GM12874 (cell line): ENCODE results near the gene PDE4D.

ENCODE experiments used
- TF ChIP-seq, protein P1 (sequence below): IDR thresholded peaks from 2 replicates; pipeline ENCODE4 v1.5.1; 2011; ENCODE audit warnings: low read depth, mild to moderate bottlenecking, control low read depth, low read length, moderate library complexity; ENCODE audit not compliant: insufficient read depth

PDE4D gene

DNA sequence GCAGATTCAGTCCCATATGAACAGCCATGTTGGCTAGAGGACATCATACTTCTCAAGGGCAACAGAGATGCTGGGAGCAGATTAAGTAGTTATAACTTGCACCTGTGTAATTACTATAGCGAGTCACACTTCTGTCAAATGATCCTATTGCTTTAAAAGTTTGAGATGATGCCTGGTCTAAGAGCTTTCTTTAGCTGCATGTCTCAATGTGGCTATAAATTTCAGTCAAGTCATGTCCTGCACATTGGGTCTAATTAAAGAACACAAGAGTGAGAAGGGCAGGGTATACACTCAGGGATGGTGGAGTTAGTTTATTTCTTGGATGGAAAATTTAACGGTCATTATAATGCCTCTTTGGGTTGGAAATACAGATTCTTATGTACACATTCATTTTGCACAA, 753.4 kb downstream of the PDE4D start:
- TF ChIP-seq, protein P1, sequence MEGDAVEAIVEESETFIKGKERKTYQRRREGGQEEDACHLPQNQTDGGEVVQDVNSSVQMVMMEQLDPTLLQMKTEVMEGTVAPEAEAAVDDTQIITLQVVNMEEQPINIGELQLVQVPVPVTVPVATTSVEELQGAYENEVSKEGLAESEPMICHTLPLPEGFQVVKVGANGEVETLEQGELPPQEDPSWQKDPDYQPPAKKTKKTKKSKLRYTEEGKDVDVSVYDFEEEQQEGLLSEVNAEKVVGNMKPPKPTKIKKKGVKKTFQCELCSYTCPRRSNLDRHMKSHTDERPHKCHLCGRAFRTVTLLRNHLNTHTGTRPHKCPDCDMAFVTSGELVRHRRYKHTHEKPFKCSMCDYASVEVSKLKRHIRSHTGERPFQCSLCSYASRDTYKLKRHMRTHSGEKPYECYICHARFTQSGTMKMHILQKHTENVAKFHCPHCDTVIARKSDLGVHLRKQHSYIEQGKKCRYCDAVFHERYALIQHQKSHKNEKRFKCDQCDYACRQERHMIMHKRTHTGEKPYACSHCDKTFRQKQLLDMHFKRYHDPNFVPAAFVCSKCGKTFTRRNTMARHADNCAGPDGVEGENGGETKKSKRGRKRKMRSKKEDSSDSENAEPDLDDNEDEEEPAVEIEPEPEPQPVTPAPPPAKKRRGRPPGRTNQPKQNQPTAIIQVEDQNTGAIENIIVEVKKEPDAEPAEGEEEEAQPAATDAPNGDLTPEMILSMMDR, result no peak

DNA sequence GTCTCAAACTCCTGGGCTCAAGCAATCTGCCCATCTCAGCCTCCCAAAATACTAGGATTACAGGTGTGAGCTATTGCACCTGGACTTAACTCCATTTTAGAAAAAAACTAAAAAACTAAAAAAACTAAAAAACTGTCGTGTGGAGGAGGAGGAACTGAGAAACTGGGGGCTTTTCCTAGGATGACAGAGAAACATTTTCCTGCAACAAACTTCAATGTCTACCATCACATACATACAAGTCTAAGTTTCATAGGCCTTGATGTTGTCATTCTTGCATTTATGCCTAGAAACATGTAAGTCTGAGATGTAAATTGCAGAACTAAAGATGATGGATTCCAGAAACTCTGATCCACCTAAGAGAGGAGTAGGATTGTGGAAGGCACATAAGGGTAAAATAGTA, 753.8 kb downstream of the PDE4D start:
- TF ChIP-seq, protein P1, result no peak

DNA sequence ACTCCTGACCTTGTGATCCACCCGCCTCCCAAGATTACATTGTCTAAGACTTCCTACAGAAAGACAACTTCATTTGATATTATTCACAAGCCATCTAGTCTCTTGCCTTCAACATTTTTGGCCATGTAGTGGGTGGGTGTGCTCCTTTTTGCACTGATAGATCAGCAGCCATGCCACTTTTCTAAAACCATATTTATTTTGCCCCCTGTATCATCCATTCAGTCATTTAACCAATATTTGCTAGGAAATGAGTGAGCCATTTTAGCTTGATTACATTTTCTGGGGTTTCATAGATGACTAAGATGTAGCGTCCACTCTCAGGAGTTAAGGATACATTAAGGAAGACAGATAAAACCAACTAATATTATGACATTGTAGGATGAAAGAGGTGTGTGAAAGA, 755.0 kb downstream of the PDE4D start:
- TF ChIP-seq, protein P1, result no peak

DNA sequence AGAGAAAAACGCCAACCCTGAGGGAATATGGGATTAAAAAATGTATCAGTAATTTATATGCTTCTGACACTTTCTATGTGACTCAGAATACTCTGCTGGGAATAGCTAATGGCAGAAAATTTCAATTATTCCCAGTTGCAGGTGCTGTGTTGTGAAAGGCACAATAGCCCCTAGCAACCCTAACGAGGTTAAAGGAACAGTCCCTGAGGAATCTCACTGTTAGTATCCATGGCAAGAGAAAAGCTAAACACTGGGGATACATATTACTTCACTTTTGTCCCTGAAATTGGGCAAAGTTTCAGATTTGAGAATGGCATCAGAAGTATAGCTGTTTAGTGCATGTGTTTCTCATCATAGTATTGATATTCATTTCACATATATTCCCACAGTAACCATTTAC, 755.7 kb downstream of the PDE4D start:
- TF ChIP-seq, protein P1, result no peak

DNA sequence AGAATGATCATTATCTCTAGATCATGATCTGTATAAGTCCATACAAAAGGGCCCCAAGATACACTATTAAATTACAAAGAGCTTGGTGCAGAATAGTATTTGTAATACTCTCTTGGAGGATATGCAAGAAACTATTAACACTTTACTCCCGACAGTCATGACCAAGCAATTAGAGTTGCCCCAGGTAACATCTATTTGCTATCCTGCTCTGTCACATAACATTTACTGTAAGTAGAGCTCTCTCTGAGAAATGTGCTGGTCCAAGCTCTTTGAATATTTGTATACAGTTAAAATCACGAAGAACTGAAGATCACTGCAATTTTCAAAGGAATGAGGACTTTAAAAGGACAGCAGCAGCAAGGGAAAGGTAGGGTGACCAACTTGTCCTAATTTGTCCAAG, 757.0 kb downstream of the PDE4D start:
- TF ChIP-seq, protein P1, result no peak

DNA sequence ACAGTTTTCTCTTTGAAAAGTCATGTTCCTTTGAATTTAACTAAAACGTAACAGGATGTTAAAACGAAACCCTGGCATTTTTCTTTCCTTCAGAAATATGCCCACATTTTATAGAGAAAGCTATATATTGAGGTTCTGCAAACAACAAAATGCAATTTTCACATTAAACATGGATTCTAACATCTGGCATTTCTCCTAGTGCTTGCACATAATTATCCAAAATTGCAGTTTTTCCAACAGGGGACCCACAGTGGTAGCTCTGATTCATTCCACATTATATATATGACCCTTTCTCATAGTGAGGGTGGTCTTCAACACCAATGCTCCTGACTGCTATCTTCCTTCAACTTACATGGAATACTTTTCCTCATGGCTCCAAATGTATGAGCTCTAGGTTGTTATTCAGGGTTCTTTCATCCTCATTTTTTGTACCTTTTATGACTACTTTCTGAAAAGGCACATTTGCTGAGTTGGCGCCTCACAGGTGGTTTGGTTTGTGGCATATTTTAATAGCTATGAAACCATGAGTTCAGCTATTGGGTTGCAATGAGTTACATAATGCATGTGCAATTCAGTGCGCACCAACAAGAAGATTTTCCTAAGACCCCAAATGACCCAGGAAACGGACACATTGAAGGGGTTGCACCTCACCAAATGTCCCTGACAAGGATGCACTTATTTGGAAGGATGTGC, 758.9 kb downstream of the PDE4D start:
- TF ChIP-seq, protein P1, result no peak

DNA sequence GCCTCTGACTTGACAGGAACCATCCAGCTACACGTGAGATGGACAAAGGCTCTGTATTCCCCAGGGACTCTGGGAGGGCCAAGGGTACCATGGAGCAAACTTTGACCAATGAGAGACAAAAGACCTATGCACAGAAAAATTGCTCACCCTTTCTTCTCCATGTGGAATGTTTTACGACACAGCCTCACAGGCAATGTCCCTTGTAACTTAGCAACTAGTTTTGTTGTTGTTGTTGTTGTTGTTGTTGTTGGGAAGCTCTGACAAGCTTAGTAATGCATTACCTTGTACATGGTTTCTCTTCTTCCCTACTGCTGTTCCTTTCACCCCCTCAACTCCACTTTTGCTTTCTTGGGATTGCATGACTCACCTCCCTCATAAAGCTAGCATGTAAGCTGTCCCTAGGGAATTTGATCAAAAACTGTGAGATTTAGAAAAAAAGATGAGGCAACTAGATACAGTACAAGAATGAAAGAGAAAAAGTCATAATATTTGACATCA, 759.7 kb downstream of the PDE4D start:
- TF ChIP-seq, protein P1, result no peak
